GM18502 (cell line): Measurements from ENCODE around the gene STARD3NL.

Experiments used
- ATAC-seq: cut with Tn5 transposase; IDR thresholded peaks from one replicate; pipeline ENCODE4 v1.9.1; 2021; ENCODE audit warnings: mild to moderate bottlenecking; ENCODE audit not compliant: unreplicated experiment, poor library complexity

The STARD3NL gene

DNA sequence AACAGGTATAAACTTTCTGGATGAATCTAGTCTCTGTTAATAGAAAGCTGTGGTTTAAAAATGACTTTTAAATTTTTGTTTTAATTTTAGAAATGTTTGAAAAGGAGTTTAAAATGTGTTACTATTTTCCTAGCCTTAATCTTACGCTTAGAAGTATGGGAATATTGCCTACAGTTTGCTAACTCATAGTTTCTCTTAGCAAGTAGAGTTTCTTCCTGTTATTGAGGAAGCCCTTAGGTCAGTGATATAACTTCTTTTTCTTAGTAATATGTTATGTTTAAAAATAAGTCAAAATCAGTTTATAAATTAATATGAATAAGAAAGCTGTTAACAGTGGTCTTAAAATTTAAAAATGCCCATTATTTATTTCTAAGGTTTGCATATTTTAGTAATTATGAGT is 3.1 kb downstream of the STARD3NL start:
- no peak for ATAC-seq

DNA sequence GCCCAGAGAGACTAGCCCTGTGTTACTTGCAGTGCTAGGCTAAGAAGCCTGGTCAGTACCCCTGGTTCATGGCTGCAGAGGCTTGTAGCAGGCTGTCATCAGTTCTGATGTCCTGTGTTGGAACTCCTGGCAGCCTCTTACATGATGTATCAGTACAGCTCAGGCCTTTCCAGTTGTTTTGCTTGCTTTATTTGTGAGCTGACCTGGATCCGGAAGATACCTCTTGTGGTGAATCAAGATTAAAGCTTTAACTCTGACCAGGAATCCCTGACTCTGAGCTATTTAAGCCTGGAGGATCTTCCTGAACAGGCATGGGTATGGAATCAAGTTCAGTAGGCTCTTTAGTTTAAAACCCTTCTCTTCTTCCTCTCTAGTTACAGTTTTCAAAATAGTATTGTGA is 4.4 kb downstream of the STARD3NL start:
- no peak for ATAC-seq

DNA sequence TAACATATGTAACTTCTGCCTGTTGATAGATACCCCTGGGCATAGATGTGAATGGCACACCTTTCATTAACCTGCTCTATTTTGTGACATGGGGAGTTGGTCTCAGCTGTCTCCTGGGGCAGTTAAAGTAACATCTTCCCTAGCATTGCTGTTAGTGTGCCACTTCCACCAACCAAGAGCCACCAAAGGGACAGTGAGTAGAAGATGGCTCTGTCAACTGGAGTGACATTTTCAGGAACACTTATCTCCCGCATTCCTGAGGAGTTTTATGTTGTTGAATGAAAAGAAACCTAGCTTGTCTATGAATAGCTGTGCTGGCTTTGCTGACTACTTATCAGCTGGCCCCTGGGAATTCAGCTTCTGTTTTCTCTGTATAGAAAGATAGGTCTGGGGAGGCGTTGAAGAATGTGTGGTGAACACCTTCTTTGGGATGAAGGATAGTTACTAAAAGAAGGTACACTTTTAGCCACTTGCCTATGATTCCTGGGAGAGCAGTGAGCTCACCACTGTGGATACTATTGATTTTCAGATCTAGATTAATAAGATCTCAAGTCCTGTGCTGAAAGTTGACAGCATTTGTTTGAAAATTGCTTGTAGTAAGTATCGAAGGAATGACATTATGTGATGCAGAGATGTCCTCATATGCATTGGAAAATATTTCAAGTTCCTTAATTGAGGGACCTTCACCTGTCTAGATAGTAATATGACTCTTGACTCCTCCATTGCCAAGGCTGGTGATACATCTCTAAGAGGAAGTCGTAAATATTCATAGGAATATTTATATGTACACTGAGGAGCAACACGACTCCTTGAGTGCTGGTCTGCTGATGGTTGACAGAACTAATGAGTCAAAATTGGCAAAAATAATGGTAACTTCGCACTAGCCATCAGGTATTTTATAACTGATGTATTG is 7.6 kb downstream of the STARD3NL start:
- ATAC-seq = no peak

GRCh38 chr7:38186593-38187314 is 8.7 kb downstream of the STARD3NL start:
- no peak for ATAC-seq

- ATAC-seq = peak; percentile 80
Observed at GRCh38 chr7:38187794-38188440, 9.9 kb downstream of the STARD3NL start.

DNA sequence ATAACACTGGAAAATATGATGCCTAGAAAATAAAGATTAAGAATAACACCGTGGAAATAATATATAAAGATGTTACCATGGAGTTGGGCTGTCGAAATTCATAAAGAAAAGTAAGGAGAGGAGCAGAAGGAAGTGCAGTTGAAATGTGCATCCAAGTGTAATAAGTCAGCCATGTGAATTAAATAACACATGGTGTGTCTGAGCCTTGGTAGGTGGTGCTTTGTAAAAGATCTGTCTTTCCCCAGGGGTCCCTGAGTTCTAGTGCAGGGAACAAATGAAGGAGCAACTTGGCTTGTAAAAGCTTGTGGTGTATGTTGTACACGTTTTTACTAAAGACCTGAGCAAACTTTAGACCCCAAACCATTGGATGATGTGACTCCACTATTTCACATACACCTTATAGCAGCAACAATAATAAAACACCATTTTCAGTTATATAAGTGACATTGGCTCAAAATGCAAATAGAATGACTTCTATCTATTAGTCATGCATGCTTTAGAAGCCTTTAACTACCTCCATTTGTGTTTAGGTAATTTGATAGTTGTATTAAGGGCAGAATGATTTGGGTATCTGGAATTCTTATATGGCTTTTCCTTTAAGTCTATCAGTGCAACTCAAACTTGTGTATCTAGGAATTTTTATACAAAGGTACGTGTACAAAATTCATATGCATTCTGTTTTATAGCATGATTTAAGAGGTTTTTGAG is 11.3 kb downstream of the STARD3NL start:
- no peak for ATAC-seq

- no peak for ATAC-seq
Observed at GRCh38 chr7:38190011-38190410, 12.0 kb downstream of the STARD3NL start.

DNA sequence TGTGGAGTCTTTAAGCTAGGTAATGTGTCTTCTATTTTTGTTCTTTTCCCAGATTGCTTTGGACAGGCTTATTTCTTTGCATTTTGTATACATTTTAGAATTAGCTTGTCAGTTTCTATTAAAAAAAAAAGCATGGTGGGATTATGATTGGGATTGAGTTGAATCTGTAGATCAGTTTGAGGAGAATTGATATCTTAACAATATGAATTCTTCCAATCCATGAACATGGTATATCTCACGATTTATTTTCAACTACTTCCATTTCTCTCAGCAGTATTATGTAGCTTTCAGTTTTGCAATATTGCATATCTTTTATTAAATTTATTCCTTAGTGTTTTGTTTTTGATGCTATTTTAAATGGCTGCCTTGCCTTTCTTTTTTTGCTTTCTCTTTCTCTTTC is 13.7 kb downstream of the STARD3NL start:
- ATAC-seq = no peak

- no peak for ATAC-seq
Observed at GRCh38 chr7:38192327-38192726, 14.3 kb downstream of the STARD3NL start.

DNA sequence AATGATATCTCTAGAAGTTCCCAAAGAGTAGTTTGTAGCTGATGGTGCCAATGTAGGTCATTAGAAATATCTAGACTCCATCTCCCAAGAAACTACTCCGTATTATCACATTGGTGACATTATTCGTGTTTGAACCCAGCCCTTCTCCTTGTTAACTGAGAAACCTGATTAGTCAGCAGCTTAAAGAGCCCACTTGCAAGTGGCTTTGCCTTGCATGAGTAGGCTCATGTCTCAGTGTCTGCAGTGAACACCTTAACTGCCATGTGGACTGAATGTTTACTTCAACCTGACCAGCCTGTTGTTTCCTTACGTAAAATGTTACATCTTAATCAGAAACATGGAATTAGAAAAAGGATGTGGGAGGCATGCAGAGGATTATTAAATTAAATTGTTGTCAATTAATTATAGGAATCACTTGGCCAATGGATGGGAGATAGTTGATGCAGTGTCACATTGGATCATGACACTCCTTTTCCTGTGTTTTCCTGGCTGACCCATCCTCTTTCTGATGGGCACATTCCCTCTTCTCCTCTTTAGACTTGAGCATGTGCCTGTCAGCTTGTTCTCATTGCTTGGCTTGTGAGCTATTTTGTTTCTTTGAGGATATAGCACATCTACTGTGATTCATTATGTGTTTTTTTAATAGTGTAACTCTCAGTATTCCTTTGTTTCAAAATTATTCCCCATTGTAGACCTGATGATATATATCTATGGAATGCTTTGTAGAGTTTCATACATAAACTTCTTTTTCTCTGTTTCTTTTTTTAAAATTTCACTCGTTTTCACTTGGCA is 18.0 kb downstream of the STARD3NL start:
- ATAC-seq = no peak

DNA sequence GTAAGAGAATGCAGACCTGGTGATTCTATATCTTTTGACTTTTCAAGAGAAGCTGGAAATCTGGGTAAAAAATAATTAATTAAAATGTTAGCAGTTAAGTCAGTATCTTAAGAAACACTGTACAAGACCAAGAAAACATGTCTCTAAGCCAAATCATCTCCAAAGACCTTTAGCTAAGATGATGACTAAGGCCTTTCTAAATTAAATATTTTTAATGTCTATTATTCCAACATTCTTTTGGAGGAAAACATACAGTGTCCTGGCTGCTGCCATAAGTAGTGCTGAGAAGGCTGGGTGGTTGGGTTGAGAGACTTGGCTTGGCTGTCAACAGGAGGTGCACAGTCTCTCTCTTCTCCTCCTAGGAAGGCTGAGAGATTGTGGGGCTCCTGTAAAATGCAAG is 20.3 kb downstream of the STARD3NL start:
- no peak for ATAC-seq

DNA sequence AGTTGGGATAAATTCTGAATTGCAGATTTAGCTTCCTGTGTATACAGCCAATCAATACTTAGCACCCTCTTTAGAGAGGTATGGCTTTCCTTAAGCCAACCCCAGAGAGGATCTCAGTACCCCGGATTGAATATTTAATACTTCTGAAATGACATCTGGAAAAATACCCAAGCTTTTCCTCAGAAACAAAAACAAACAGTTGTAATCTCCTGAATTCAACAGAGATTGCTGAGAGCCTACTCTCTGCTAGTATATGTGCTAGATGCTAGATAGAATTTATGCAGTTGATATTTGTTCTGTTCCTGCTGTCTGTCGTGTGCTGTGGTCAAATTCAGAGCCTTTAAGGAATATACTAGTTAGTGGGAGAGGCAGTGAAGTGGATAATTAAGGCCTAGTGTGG is 21.1 kb downstream of the STARD3NL start:
- ATAC-seq = no peak

DNA sequence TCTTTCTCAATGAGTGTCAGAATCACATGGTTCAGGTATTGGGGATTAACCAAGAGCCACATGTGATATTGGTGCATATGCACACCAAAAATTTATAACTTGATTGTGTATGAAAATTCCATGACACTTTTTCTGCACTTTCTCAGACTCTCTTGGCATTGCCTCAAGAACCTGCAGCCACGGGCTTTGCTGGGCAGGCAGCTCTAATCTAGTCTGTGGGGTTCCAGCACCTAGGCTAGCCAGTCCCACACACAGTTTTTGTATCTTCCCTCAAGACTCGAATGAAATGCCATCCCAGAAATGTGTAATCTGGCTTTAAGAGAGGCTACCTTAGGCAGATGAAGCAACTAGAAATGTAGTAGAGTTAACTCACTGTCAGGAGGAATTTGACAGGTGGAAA is 21.7 kb downstream of the STARD3NL start:
- ATAC-seq = no peak

- ATAC-seq = no peak
Observed at GRCh38 chr7:38206071-38206470, 28.0 kb downstream of the STARD3NL start.

DNA sequence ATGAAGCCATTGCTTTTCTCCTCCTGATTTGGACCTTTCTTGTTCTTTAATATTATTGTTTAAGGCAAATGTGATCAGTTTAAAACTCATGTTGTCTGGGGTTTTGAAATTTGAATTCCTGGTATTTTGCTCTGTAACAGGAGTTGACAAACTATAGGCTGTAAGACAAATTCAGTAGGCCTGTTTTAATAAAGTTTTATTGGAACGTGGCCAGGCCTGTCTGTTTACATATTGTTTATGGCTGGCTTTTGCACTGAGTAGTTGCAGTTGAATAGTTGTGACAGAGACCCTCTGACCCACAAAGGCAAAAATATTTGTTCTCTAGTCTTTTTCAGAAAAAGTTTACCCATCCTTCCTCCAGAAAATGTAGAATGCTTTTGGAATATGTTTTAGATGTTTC is 29.8 kb downstream of the STARD3NL start:
- ATAC-seq = no peak

GRCh38 chr7:38211486-38211885 is 33.4 kb downstream of the STARD3NL start:
- no peak for ATAC-seq

DNA sequence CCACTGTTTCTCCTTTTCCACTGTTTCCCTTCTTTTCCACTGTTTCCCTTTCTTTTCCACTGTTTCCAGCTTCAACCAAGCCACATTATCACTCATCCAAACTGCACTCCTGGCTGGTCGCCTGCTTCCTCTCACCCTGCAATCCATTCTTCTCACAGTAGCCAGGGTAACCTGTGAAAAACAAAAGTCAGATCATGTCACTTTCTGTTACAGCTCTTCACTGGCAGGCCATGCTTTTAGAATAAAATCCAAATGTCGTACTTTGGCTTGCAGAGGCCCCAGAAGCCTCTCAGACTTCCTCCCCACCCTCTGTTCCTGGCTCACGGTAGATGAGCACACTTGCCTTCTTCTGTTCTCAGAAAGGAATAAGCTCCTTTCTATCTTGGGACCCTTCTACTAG is 33.9 kb downstream of the STARD3NL start:
- ATAC-seq = no peak

DNA sequence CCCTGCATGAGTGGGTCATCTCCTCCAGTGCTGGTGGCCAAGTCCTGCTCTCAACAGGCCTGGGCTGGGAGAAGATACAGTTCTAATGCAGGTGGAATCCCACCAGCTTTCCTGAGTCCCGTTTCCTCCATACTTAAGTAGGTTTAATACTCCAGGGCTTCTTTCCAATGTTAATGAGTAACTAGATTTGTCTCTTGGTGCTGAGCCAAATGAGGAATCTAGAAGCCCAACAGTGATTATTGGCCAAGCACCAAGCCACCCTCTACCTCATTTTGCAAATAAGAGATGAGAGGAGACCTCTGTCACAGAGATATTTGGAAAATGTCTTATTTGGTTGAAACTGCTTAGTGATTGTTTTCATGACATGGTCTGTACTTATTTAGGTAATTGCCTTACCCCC is 37.1 kb downstream of the STARD3NL start:
- no peak for ATAC-seq

DNA sequence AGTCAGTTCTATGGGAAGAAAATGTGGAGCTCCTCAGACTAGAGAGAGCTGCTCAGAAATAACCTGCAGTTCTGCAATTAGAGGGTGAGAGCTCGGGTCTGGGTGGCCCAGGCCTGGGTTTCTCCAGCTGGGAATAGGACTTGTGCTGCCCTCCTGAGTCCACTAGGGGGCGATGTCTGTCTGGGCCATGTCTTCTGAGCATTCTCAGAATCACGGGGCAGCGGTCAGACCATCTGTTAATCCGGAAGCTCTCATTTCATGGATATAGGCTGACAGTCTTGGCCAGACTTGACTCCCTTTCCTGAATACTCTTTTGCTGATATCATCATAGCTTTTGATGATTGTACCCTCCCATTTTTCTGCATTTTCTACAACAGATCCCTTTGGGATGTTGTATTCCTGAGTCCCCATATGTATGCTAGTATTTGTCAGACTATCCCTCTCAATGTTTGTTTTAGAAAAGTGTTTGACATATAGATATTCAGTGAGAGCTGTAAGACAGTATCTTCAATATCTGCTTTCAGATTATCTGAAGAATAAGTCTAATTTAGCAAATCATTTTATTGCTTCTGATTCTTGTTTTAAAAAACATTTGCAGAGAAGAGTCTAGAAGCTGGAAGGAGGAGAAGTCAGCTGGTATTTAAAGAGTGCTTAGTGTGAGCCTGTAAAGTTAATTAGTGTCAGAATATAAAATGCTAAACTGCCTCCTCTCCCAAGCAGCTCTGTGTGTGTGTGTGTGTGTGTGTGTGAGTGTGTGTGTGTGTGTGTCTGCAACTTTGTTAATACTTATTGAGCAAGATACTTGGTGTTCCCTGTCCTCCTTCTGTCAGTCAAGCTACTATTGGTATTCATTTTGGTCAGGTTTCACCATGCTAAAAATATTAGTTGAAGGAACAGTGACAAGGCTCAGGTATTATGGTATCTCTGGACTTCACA is 38.0 kb downstream of the STARD3NL start:
- ATAC-seq = peak; percentile 92
